ENCODE data around the gene AMN1.

DNA sequence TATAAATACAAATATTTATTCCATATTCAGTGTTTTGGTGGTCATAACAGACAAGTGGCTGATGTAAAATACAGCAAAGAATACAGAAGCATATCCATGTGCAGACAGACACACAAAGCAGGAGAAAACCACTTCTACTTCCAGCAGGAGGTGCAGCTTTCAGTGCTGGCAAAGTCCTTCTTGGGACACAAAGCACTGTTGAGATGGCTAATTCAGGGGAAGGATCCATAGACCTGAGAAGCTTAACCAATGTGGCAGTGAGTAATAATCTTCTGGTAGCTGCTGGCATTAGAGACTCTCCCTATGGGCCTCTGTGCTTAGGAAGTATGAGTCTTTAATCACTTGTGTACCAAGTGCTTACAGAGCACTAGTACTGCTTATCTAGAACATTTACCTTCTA, 26.8 kb downstream of the AMN1 start:
- TF ChIP-seq, protein P1, sequence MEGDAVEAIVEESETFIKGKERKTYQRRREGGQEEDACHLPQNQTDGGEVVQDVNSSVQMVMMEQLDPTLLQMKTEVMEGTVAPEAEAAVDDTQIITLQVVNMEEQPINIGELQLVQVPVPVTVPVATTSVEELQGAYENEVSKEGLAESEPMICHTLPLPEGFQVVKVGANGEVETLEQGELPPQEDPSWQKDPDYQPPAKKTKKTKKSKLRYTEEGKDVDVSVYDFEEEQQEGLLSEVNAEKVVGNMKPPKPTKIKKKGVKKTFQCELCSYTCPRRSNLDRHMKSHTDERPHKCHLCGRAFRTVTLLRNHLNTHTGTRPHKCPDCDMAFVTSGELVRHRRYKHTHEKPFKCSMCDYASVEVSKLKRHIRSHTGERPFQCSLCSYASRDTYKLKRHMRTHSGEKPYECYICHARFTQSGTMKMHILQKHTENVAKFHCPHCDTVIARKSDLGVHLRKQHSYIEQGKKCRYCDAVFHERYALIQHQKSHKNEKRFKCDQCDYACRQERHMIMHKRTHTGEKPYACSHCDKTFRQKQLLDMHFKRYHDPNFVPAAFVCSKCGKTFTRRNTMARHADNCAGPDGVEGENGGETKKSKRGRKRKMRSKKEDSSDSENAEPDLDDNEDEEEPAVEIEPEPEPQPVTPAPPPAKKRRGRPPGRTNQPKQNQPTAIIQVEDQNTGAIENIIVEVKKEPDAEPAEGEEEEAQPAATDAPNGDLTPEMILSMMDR (conservative IDR thresholded peaks at IDR 0.05; ENCODE audit: low read depth, low read length), result peak; percentile 42; the same call in 1 of the 2 replicates
- TF ChIP-seq EZH2 (IDR thresholded peaks at IDR 0.05; ENCODE audit: borderline replicate concordance, low read depth, low read length, poor library complexity, severe bottlenecking), result no peak

Measured in A673 (cell line).